ENCODE results near the gene CELF4.

CELF4 gene

DNA sequence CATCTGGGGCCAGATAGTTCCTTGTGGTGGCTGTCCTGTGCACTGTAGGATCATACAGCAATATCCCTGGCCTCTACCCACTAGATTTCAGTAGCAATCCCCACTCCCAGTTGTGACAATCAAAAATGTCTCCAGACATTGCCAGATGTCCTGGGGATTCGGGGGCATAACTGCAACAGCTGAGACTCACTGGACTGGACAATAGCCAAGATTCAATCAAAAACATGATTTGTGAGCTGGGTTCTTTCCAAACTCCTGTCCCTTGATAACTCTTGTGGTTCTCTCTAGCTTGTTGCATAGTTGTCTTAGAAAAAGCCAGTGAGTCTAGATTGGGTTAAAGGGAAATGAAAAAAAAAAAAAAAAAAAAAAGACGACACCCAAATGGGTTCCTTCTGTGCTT lies 293.4 kb downstream of the CELF4 start:
- Histone ChIP-seq H3K4me3 (replicated peaks; ENCODE audit: insufficient read depth, low read length) (no peak overlapping the region), H3K27ac (replicated peaks) (no peak overlapping the region)

DNA sequence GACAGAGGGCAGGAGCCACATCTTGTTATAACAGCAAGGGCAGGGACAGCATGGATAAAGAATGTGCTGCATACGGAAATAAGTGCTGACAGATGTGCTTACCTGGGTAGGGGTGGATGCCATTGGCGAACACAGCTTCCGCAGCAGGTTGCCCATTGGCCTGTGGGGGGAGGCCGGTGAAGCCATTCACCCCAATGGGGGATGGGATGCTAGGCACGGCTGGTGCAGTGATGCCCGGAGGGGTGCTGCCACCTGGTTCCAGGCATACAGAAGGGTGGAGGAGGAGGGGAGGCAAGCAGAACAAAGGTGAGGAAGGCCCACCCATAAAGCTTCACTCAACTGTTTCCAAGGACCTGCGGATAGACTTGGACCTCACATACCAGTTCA lies 294.9 kb downstream of the CELF4 start:
- no peak for TF ChIP-seq GABPA (IDR thresholded peaks at IDR 0.05; ENCODE audit: low read depth)
- Histone ChIP-seq H3K27ac (replicated peaks) (no peak overlapping the region), H3K27me3 (ENCODE audit: insufficient read depth, poor library complexity, severe bottlenecking) (peaks cover 19% of the 10 kb centered on the region), H3K4me3 (replicated peaks; ENCODE audit: insufficient read depth, low read length) (no peak overlapping the region)
- no peak for DNase-seq (ENCODE audit: low read depth in 1 of 2, low spot score in 1 of 2)

More for the DNA sequence above, 293.4 kb downstream of the CELF4 start:
- no peak for TF ChIP-seq SPI1 (IDR thresholded peaks at IDR 0.05; ENCODE audit: borderline replicate concordance, low read depth)
- TF ChIP-seq GABPA (IDR thresholded peaks at IDR 0.05; ENCODE audit: low read depth) = no peak
- no peak for TF ChIP-seq POLR2AphosphoS5 (IDR thresholded peaks at IDR 0.05; ENCODE audit: low read depth)
- TF ChIP-seq, protein P1, sequence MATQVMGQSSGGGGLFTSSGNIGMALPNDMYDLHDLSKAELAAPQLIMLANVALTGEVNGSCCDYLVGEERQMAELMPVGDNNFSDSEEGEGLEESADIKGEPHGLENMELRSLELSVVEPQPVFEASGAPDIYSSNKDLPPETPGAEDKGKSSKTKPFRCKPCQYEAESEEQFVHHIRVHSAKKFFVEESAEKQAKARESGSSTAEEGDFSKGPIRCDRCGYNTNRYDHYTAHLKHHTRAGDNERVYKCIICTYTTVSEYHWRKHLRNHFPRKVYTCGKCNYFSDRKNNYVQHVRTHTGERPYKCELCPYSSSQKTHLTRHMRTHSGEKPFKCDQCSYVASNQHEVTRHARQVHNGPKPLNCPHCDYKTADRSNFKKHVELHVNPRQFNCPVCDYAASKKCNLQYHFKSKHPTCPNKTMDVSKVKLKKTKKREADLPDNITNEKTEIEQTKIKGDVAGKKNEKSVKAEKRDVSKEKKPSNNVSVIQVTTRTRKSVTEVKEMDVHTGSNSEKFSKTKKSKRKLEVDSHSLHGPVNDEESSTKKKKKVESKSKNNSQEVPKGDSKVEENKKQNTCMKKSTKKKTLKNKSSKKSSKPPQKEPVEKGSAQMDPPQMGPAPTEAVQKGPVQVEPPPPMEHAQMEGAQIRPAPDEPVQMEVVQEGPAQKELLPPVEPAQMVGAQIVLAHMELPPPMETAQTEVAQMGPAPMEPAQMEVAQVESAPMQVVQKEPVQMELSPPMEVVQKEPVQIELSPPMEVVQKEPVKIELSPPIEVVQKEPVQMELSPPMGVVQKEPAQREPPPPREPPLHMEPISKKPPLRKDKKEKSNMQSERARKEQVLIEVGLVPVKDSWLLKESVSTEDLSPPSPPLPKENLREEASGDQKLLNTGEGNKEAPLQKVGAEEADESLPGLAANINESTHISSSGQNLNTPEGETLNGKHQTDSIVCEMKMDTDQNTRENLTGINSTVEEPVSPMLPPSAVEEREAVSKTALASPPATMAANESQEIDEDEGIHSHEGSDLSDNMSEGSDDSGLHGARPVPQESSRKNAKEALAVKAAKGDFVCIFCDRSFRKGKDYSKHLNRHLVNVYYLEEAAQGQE (IDR thresholded peaks at IDR 0.05; ENCODE audit: insufficient replicate concordance, low read depth) = no peak
- TF ChIP-seq, protein P2, sequence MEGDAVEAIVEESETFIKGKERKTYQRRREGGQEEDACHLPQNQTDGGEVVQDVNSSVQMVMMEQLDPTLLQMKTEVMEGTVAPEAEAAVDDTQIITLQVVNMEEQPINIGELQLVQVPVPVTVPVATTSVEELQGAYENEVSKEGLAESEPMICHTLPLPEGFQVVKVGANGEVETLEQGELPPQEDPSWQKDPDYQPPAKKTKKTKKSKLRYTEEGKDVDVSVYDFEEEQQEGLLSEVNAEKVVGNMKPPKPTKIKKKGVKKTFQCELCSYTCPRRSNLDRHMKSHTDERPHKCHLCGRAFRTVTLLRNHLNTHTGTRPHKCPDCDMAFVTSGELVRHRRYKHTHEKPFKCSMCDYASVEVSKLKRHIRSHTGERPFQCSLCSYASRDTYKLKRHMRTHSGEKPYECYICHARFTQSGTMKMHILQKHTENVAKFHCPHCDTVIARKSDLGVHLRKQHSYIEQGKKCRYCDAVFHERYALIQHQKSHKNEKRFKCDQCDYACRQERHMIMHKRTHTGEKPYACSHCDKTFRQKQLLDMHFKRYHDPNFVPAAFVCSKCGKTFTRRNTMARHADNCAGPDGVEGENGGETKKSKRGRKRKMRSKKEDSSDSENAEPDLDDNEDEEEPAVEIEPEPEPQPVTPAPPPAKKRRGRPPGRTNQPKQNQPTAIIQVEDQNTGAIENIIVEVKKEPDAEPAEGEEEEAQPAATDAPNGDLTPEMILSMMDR (IDR thresholded peaks at IDR 0.05; ENCODE audit: insufficient read depth, low read length) = no peak
- peaks cover 30% of the 10 kb centered on the region for H3K27me3 ChIP-seq (ENCODE audit: insufficient read depth, poor library complexity, severe bottlenecking)
- no peak for DNase-seq (ENCODE audit: low read depth in 1 of 2, low spot score in 1 of 2)

DNA sequence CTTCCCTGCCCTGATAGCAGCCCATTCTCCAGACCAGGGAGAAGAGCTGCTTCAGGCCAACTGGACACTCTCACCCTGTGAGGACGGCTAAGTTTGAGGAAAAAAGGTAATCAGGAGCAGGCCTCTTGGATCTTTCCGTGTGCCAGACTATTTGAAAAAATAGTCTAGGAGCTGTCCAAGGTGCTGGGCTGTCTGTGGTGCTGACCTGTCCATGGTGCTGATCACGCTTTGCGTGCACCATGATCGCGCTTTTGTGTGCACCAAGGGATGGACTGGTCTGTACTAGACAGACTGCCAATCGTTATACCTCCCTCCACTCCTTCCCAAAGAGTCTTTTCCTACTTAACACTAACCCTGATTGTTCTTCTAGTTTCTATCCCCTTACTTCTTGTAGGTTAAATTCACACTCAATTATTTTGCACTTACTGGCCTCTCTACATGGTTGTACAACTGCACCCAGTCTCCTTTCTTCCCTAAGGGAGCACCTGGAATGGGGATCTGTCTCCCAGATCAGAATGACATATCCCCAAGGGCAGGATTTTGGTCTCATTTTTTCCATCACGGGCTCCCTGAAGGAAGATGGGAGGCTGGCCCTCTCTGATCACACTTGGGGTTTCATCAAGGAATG lies 295.4 kb downstream of the CELF4 start:
- Histone ChIP-seq H3K4me3 (replicated peaks; ENCODE audit: insufficient read depth, low read length) (no peak overlapping the region), H3K27me3 (ENCODE audit: insufficient read depth, poor library complexity, severe bottlenecking) (peaks cover 16% of the 10 kb centered on the region), H3K27ac (replicated peaks) (no peak overlapping the region)
- TF ChIP-seq, protein P2 (IDR thresholded peaks at IDR 0.05; ENCODE audit: insufficient read depth, low read length) = no peak
- TF ChIP-seq, protein P1 (IDR thresholded peaks at IDR 0.05; ENCODE audit: insufficient replicate concordance, low read depth) = peak; percentile 100
- peak; percentile 20 to 28 for DNase-seq (ENCODE audit: low read depth in 1 of 2, low spot score in 1 of 2)

DNA sequence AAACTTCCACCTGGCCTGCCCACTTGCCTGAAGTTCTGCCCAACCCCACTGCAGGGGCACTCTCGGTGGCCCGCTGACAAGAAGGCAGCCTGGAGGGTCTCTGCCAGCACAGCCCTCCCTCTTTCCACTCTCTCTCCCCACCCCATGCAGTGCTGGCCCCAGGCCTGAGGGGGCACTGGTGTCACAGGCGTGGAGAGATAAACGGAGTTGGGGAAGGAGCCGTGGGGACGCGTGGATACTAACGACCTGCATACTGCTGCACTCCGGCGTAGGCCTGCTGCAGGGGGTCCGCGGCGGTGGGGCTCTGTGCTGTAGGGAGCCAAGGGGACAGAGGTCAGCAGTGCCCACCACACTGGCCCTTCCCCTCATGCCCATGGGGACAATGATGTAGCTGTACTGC lies 299.3 kb downstream of the CELF4 start:
- DNase-seq (ENCODE audit: low read depth in 1 of 2, low spot score in 1 of 2) = no peak
- Histone ChIP-seq H3K27me3 (ENCODE audit: insufficient read depth, poor library complexity, severe bottlenecking) (no peaks in the 10 kb centered on the region), H3K27ac (replicated peaks) (no peak overlapping the region), H3K4me3 (replicated peaks; ENCODE audit: insufficient read depth, low read length) (no peak overlapping the region)
- TF ChIP-seq POLR2AphosphoS5 (IDR thresholded peaks at IDR 0.05; ENCODE audit: low read depth) (no peak), SPI1 (IDR thresholded peaks at IDR 0.05; ENCODE audit: borderline replicate concordance, low read depth) (no peak), GABPA (IDR thresholded peaks at IDR 0.05; ENCODE audit: low read depth) (no peak)
- TF ChIP-seq, protein P2 (IDR thresholded peaks at IDR 0.05; ENCODE audit: insufficient read depth, low read length) = no peak
- TF ChIP-seq, protein P1 (IDR thresholded peaks at IDR 0.05; ENCODE audit: insufficient replicate concordance, low read depth) = no peak
